Measurements from ENCODE around the gene KDR.

KDR gene

GRCh38 chr4:55110131-55110530, 15.3 kb downstream of the KDR start:
- TF ChIP-seq CTCF (IDR thresholded peaks at IDR 0.05; ENCODE audit: low read depth, low read length, missing control alignments): no peak
- H3K36me3 ChIP-seq (replicated peaks): peaks cover 2% of the 10 kb centered on the region
- no peak for DNase-seq

GRCh38 chr4:55107054-55107453, 18.3 kb downstream of the KDR start:
- no peak for DNase-seq

More at GRCh38 chr4:55110131-55110530, 15.3 kb downstream of the KDR start:
- in situ Hi-C loops (cut with HindIII; ENCODE audit: low pct_ligation_motif_present, low sequenced_read_pairs): no loop called here
- Histone ChIP-seq H3K27me3 (replicated peaks) (no peaks in the 10 kb centered on the region), H3K27ac (no peak overlapping the region), H3K4me3 (ENCODE audit: low read depth, low read length) (no peak overlapping the region)

GRCh38 chr4:55103224-55103623, 22.2 kb downstream of the KDR start:
- H3K4me3 ChIP-seq (ENCODE audit: low read depth, low read length): no peak overlapping the region
- DNase-seq: no peak
- H3K27me3 ChIP-seq (replicated peaks): no peaks in the 10 kb centered on the region
- in situ Hi-C loops (cut with HindIII; ENCODE audit: low pct_ligation_motif_present, low sequenced_read_pairs): no loop called here
- no peaks in the 10 kb centered on the region for H3K36me3 ChIP-seq (replicated peaks)
- no peak overlapping the region for H3K27ac ChIP-seq
- TF ChIP-seq CTCF (IDR thresholded peaks at IDR 0.05; ENCODE audit: low read depth, low read length, missing control alignments): no peak

More at GRCh38 chr4:55107054-55107453, 18.3 kb downstream of the KDR start:
- Histone ChIP-seq H3K27me3 (replicated peaks) (no peaks in the 10 kb centered on the region), H3K27ac (no peak overlapping the region), H3K4me3 (ENCODE audit: low read depth, low read length) (no peak overlapping the region), H3K36me3 (replicated peaks) (peaks cover 2% of the 10 kb centered on the region)
- in situ Hi-C loops (cut with HindIII; ENCODE audit: low pct_ligation_motif_present, low sequenced_read_pairs): no loop called here
- TF ChIP-seq CTCF (IDR thresholded peaks at IDR 0.05; ENCODE audit: low read depth, low read length, missing control alignments): no peak

- Histone ChIP-seq H3K27ac (no peak overlapping the region), H3K4me3 (ENCODE audit: low read depth, low read length) (no peak overlapping the region), H3K27me3 (replicated peaks) (no peaks in the 10 kb centered on the region), H3K36me3 (replicated peaks) (no peaks in the 10 kb centered on the region)
- no peak for TF ChIP-seq CTCF (IDR thresholded peaks at IDR 0.05; ENCODE audit: low read depth, low read length, missing control alignments)
- in situ Hi-C loops (cut with HindIII; ENCODE audit: low pct_ligation_motif_present, low sequenced_read_pairs): no loop called here
- DNase-seq: no peak
Observed at GRCh38 chr4:55099816-55100215, 25.6 kb downstream of the KDR start.

GRCh38 chr4:55098456-55099204, 26.8 kb downstream of the KDR start:
- H3K27ac ChIP-seq: no peak overlapping the region
- H3K4me3 ChIP-seq (ENCODE audit: low read depth, low read length): no peak overlapping the region
- no peak for TF ChIP-seq CTCF (IDR thresholded peaks at IDR 0.05; ENCODE audit: low read depth, low read length, missing control alignments)
- no peaks in the 10 kb centered on the region for H3K27me3 ChIP-seq (replicated peaks)
- no peaks in the 10 kb centered on the region for H3K36me3 ChIP-seq (replicated peaks)
- in situ Hi-C loops (cut with HindIII; ENCODE audit: low pct_ligation_motif_present, low sequenced_read_pairs): no loop called here
- no peak for DNase-seq

GRCh38 chr4:55096619-55097018, 28.8 kb downstream of the KDR start:
- in situ Hi-C loops (cut with HindIII; ENCODE audit: low pct_ligation_motif_present, low sequenced_read_pairs): no loop called here

More at GRCh38 chr4:55096619-55097018, 28.8 kb downstream of the KDR start:
- Histone ChIP-seq H3K36me3 (replicated peaks) (no peaks in the 10 kb centered on the region), H3K27me3 (replicated peaks) (no peaks in the 10 kb centered on the region), H3K27ac (no peak overlapping the region), H3K4me3 (ENCODE audit: low read depth, low read length) (no peak overlapping the region)
- DNase-seq: no peak
- TF ChIP-seq CTCF (IDR thresholded peaks at IDR 0.05; ENCODE audit: low read depth, low read length, missing control alignments): no peak

Measured in brain microvascular endothelial cell (primary cell).